ENCODE results near the gene PPP2R5B. TPM values are rescaled to one million over a fixed set of nuclear protein-coding genes. Genes with fewer than 3 reads are reported as not detected.

PPP2R5B gene
- total RNA-seq (10 to 100 TPM; 16.8 to 18.3 TPM), total RNA-seq (4.4 to 35.0 (median 20.5) reads per million in 172 experiments)
- polyA plus RNA-seq (2013, experiment 1 of 2) = 8.1 TPM
- 10.6 TPM for polyA plus RNA-seq (2013, experiment 2 of 2)

- POLR2A ChIA-PET = interaction anchor here (0.6 to 2.5 kb wide), 19 partner anchors 9 to 581 kb away, joined by 3 to 15 read pairs (median 5); partner anchors contain the start of genes ARL2, EHD1, FAU and MAJIN
- CTCF ChIA-PET = interaction anchor here (0.7 to 1.4 kb wide), 4 partner anchors 30 to 90 kb away, joined by 3 to 8 read pairs (median 3); partner anchors contain the start of genes ARL2 and CDC42BPG
- Histone ChIP-seq H3K27ac (ENCODE audit: low read depth in 1 of 2, low read length in 2 of 2) (peak within 1 kb of the TSS; percentile 73 to 89), H3K4me3 (ENCODE audit: low read length) (peak within 1 kb of the TSS; percentile 69), H3K27me3 (ENCODE audit: control insufficient read depth in 1 of 2, insufficient read depth in 2 of 2, low read length in 2 of 2) (no peaks in the 10 kb centered on the region), H3K9me3 (ENCODE audit: control insufficient read depth in 1 of 2, insufficient read depth in 1 of 2, low read length in 2 of 2) (no peaks in the 10 kb centered on the region), H3K4me1 (ENCODE audit: insufficient read depth, low read length) (peaks cover 30% of the 10 kb centered on the region), H3K36me3 (ENCODE audit: insufficient read depth, low read length) (peaks cover 11% of the 10 kb centered on the region)
- Mint-ChIP-seq H3K4me3 (peak within 1 kb of the TSS; percentile 95), H3K27ac (peak within 1 kb of the TSS; percentile 97), H3K4me1 (ENCODE audit: low read depth) (peaks cover 13% of the 10 kb centered on the region), H3K27me3 (no peaks in the 10 kb centered on the region), H3K36me3 (ENCODE audit: low read depth) (peaks cover 6% of the 10 kb centered on the region), H3K9me3 (no peaks in the 10 kb centered on the region)
- ATAC-seq (ENCODE audit: poor library complexity) = peak; percentile 92
- peak; percentile 79 to 95 (median 90) for DNase-seq
- intact Hi-C loops (cut with DNase I, micrococcal nuclease) = loop anchor here in 1 of 2 experiments (1.0 to 5.0 kb wide), 5 partner anchors 46 to 237 kb away; partner anchors contain the start of genes CDCA5, EHD1, SNX15 and ZFPL1
- TF ChIP-seq, protein P1, sequence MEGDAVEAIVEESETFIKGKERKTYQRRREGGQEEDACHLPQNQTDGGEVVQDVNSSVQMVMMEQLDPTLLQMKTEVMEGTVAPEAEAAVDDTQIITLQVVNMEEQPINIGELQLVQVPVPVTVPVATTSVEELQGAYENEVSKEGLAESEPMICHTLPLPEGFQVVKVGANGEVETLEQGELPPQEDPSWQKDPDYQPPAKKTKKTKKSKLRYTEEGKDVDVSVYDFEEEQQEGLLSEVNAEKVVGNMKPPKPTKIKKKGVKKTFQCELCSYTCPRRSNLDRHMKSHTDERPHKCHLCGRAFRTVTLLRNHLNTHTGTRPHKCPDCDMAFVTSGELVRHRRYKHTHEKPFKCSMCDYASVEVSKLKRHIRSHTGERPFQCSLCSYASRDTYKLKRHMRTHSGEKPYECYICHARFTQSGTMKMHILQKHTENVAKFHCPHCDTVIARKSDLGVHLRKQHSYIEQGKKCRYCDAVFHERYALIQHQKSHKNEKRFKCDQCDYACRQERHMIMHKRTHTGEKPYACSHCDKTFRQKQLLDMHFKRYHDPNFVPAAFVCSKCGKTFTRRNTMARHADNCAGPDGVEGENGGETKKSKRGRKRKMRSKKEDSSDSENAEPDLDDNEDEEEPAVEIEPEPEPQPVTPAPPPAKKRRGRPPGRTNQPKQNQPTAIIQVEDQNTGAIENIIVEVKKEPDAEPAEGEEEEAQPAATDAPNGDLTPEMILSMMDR (IDR thresholded peaks at IDR 0.05) = no peak
Observed at GRCh38 chr11:64923944-64924909, at the start of gene PPP2R5B. Gene PPP2R5B, plus strand, starts transcription at chr11:64924689. Its CDS starts 1,046 bp downstream, at chr11:64925735.

GRCh38 chr11:64875369-64876228, 48.9 kb upstream of the PPP2R5B start:
- ATAC-seq (ENCODE audit: poor library complexity) = no peak
- no peaks in the 10 kb centered on the region for H3K27me3 ChIP-seq (ENCODE audit: control insufficient read depth in 1 of 2, insufficient read depth in 2 of 2, low read length in 2 of 2)
- Mint-ChIP-seq H3K9me3 (no peaks in the 10 kb centered on the region), H3K4me1 (ENCODE audit: low read depth) (peaks cover 81% of the 10 kb centered on the region), H3K4me3 (peak overlapping the region; percentile 98), H3K36me3 (ENCODE audit: low read depth) (peaks cover 76% of the 10 kb centered on the region), H3K27me3 (no peaks in the 10 kb centered on the region), H3K27ac (peak overlapping the region; percentile 92)
- no peaks in the 10 kb centered on the region for H3K9me3 ChIP-seq (ENCODE audit: control insufficient read depth in 1 of 2, insufficient read depth in 1 of 2, low read length in 2 of 2)
- ChIA-PET POLR2A (interaction anchor here (0.8 to 17.7 kb wide), 7 partner anchors 10 to 131 kb away, joined by 3 to 767 read pairs (median 6); partner anchors contain the start of genes CDC42BPG, RASGRP2 and SF1), CTCF (interaction anchor here (1.0 to 3.6 kb wide), 8 partner anchors 11 to 32 kb away, joined by 3 to 22 read pairs (median 6); no protein-coding TSS in a partner anchor)
- peak in 1 of 14 experiments; percentile 38 for DNase-seq
- H3K4me3 ChIP-seq (ENCODE audit: low read length) = peak overlapping the region; percentile 100
- intact Hi-C loops (cut with DNase I, micrococcal nuclease) = loop anchor here in 1 of 2 experiments (5.0 kb wide), 1 partner anchor 98 kb away; the partner anchor contains the start of gene SF1
- peaks cover 56% of the 10 kb centered on the region for H3K36me3 ChIP-seq (ENCODE audit: insufficient read depth, low read length)
- peaks cover 88% of the 10 kb centered on the region for H3K4me1 ChIP-seq (ENCODE audit: insufficient read depth, low read length)
- TF ChIP-seq, protein P1 (IDR thresholded peaks at IDR 0.05) = no peak
- H3K27ac ChIP-seq (ENCODE audit: low read depth in 1 of 2, low read length in 2 of 2) = peak overlapping the region; percentile 9 to 95
